Stimulated activated CD8-positive, alpha-beta memory T cell treated with anti-CD3 and anti-CD28 coated beads, Interleukin-15, amount 100 ng/mL, for 48 hours (primary cell): Measurements from ENCODE around the gene IHH.

Source experiments
- DNase-seq, 2 donors: peaks; one replicate each; pipeline ENCODE4 v3.0.0-alpha.2; 2020; ENCODE audit warnings: low read depth in 2 of 2

The IHH gene

DNA sequence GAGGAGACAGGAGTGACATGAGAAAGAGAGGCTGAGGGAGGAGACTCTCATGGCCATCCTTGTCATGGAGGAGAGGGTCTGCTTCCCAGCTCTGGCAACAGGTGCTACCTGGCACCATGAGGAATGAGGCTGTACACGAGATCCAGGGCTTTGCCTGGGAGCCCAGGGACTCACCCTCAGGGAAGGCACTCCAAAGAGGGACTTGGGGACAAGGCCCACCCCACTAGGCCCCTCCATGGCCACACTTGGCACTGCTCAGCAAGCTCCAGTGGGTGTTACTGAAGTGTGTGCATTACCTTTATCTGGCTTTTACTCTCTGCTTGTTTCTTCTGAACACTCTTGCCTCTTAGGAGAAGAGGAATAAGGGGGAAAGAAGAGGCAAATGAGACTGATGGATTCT is 22.1 kb downstream of the IHH start:
- DNase-seq: no peak

DNA sequence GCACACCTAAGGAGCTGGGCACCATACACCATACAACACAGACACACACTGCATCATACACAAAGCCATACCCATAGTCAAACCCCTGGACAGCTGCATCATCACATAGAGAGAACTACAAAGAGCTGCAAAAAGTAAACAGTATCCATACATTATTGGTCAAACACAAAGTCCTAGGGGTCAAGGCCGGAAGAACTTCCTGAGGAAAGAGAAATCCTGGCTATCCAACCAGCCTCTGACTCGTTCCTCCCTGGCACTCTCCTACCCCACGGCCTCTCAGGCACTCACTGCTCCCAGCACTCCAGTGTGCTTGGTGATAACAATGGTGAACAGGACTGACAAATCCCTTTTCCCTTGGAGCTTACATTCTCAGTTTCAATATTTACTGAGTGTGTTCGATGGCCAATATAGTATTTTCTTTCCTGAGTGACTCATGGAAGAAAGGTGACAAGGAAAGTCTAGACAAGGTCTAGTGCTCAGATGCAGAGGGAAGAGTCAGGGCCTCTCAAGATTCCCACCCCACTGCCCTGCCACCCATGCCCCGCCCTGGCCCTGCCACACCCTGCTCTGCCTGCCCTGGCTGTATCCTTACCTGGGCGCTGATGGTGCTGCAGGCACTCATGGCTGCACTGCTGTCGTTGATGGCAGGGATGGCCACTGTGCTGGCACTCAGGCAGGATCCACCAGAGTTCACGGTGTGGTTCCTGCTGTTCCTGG is 22.8 kb downstream of the IHH start:
- DNase-seq: no peak

DNA sequence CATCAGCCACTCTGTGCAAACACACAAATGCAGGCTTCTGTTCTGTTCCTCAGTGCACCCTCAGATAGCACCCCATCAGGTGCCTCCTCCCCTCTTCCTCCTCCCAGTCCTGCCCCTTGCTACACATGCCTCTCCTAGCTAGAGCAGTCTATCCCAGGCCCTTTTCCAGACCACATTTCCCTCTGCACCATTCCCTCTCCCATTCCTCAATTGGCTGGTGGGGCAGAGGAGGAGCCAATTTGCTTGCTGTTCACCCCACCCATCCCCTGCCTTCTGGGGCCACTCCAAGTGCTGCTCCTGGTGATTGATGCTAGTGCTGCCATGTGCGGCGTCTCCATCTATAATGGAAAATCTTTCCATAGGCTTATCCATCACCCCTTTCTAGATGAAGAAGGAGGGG is 24.8 kb downstream of the IHH start:
- no peak for DNase-seq

DNA sequence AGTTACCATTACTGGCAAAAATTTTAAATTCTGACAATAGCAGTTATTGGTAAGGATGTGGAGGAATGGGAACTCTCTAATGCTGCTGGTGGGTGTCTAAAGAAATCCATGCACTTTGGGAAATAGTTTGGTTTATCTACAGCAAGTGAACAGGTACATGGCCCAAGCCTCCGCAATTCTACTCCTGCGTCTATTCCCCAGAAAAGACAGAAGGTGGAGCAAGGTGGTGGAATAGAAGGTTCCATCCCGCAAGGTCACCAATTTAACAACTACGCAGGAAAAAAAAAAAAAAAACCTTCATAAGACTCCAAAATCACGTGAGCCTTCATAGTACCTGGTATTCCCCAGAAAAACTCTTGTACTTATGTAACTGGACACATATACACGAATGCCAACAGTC is 25.9 kb downstream of the IHH start:
- no peak for DNase-seq

DNA sequence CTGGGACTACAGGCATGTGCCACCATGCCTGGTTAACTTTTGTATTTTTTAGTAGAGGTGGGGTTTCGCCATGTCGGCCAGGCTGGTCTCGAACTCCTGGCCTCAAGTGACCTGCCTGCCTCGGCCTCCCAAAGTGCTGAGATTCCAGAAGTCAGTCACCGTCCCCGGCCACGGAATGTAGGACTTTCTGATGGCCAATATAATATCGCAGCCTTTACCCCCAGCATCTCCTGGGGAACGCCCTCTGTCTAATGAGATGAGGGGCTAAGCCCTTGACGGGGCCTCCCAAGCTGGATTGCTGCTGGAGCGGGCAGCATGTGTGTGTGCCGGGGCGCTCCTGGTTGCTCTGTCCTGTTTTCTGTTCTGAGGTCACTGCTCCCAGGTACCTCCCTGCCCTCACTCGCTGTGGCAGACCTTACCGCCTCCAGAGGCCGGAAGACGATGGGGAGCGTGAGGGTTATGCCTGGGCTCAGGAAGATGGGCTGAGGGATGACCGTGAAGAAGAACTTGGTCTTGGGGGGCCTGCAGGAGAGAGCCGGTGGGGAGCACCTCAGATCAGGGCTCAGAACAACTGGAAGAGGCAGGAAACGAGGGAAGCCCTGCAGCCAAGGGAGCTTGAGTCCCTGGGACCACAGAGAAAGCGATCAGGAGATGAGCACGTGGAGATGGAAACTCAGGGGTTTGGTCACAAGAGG is 28.5 kb downstream of the IHH start:
- DNase-seq: no peak

DNA sequence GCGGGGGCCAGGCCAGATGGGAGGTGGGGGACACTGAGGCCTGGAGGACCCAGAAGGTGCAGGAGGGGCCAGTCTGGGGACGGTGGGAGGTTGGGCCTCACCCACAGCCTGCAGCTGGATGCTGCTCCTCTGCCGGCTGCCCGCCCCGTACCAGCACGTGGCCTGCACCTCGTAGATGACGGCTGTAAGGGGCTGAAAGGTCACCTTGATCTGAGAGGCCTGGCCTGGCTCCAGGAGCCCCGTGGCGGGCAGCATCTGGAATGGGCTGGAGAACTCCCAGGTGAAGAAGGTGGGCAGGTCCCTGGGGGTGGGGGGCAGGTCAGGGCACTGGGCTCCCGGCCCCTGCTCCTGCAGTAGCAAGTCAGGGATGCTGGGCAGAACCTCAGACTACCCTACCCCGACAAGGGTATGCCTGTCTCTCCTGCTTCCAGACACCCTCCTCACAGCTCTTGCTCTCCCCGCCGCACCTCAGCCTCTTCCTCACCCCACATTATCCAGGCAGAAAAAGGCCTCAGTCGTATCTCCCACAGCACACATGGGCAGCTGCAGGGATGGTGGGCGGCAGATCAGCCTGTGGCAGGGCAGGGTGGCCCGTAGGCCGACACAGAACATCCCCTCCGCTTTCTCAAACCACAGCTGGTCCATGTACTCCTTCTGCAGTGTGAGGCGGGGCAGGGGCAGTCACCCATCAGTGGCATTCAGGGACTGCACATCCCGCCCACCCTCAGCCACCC is 29.5 kb downstream of the IHH start:
- DNase-seq: no peak

DNA sequence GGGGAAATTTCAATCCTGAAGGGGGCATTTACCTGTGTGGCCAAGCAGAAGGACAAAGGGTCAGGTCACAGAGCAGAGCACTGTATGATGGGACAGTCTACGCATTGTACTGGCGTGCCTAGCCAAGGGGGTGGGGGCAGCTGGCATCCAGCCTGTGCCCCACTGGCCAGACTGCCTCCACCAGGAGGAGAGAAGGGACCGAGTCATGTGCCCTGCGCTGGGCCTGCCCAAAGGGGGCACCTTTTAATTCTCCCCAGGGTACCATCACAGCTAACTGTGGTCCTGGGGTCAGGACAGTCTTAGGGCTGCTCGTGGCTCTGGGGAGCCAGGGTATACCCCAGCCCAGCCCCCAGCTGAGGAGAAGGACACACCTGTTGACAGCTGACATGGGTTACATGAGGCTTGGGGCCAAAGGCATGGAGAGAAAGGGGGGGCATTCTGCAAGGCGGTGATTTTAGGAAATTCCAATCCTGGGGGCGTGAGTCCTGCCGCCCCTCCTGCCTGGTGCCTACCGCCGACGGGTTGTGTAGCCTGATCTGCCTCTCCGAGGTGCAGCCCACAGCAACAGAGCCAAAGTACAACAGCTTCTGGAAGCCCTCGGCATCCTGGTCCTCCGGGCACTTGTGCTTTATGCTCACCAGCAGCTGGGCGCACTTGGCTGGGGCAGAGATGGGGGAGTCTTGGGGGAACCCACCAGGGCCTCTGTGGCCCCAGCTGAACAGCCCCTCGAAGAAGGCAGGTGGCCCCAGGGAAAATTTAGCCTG is 30.4 kb downstream of the IHH start:
- no peak for DNase-seq

DNA sequence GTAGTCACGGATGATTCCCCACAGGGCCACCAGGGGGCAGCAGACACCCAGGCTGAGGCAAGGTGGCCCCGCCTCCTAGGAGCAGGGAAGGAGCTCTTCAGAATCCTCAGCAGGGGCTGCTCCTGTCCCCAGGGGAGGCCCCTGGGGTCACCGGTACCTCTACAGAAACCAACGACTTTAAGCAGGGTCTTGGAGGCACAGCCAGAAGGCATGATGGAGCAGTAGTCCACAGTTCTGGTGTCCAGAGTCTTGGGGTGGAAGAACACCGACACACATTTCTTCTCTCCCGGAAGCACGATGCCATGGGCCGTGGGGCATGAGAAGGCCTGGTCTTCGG is 30.9 kb downstream of the IHH start:
- peak; percentile 47 to 49 for DNase-seq

DNA sequence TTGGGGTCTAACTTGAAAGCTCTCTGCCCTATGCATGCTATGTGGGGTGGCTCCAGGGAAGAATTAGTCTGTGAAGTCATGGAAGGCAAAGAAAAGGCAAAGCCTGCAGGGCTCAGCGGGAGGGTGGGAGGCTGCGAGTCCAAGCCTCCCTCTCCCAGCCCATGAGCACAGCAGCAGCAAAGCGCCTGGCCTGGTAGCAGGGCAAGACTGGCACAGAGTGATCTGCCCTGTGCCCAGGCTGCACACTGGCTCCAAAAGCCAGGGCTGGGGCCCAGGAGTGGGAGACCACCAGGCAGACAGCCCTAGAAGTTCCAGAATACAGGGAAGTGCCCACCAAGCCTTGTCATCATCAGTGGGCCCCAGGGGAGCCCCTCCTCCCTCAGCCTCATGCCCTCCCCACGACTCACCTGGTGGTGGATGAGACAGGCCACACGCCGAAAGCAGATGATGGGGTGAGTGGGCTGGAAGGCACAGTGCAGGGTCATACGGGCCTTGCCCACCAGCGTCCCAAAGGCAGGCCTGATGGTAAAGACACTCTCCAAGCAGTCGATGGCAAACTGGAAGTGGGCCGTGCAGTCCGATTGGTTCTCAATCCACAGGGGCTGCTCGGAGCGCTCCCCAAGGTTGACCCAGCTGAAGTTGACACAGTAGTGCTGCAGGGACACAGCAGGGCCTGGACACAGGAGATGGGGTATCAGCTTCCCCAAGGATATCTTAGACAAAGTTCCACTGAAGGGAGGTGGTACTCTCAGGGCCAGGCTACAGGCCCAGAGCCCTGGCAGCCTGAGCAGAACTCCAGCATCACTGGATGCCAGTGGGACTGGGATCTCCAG is 31.5 kb downstream of the IHH start:
- DNase-seq: no peak

DNA sequence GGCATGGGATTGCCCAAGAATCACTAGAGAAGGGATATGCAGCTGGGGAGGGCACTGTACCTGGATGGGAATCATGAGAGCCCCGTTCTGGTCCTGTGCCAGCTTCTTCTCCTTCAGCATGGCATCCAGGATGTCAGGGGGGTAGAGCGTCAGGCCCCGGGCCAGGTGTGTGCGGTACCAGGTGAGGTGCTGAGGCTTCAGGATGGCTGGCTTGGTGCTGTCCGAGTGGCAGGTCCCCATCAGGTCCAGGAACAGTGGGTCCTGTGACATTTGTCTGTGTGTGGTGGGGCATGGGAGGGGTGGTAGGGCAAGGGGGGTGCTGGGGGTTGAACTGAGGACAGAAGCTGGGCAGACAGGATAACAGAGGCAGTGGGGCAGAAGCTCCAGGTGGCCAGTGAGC is 32.6 kb downstream of the IHH start:
- DNase-seq: no peak

DNA sequence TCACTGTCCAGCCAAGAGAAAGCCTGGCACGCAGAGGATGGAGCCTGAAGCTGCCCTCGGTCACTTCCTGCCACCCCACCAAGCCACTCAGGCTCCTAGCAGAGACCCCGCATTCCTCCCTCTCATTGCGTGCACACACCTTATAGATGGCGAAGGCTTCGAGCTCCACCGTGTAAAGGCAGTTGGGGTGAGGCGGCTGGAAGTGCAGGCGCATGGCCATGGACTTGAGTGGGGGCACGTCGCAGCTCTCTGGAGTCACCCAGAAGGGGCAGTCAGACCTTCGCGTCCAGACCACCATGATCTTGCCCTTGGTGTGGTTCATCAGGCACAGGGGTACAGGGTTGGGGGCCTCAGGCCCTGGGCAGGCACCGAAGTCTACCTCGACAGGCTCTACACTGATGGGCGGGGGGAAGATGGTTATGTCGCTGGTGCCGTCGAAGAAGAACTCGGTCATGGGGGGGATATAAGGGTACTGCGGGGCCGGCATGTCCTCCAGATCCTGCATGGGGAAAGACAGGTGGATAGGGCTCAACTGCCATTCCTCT is 33.1 kb downstream of the IHH start:
- no peak for DNase-seq

DNA sequence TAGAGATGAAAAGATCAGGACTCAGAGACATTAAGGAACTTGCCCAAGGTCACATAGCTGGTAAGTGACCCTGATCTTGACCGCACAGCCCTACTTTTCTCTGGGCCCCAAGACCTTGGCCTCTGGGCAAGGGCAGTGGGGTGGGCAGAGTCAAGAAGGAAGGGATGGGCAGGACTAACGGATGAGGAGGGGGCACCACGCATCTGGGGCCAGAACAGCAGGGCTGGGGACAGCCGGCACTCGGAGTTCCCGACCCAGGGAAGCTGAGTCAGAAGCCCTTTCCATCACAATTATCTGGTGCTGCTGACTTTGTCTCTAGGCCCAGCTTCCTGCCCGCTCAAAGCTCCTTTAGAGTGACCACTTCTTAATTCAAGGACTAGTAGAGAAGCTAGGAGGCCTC is 33.8 kb downstream of the IHH start:
- no peak for DNase-seq

DNA sequence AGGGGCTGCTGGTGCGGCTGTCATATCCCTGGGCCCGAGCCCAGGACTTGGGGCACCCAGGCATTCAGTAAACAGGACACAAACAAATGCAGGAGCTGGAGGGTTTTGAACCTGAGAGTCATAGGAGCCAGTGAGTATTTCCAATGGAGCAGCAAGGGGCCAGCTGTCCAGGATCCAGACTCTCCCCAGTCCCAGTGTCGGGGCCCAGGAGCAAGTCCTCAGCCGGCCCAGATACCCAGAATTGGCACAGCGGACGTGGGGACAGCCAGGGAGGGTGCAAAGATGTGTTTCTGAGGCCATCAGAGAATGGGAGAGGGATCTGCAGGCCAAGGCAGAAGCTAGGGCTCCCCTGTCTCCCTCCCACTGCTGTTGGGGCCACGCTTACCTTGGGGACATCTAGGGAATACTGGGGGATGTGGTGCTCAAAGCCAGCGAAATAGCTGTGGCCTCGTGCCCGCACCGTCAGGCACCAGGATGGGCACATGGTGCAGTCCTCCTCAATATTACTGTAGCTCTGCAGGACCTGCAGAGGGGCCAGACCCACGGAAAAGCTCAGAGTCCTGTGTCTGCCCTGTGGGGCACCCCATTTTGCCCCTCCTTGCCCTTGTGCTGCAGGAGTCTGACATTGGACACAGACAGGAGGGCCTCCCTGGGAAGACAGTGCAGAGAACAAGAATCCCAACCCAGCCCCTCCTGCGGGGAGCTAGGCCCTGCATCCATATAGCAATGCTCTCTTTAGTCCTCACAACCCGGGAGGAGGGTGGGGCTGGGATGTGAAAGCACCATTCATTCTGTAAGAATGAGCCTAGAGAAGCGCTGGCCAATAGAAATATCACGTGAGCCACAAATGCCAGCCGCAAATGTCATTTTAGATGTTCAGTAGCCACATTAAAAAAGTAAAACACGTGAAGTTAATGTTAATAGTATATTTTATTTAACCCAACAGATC is 34.8 kb downstream of the IHH start:
- no peak for DNase-seq

DNA sequence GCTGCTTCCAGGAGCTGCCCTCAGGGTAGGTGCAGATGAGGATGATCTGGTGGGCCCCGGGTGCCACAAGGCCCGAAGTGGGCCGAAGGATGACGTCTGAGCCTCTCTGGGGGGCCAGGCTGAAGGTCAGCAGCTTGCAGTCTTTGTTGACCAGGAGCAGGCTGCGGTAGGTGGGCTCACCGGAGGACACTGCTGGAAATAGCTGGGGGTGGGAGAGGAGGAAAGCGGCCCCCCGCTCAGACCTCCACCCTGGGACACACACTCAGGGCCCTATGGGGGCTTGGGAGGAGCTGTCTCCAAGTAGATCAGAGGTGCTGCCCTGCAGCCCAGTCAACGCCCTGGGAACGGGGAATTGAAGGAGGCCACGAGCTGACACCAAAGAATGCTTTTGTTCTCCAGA is 36.7 kb downstream of the IHH start:
- DNase-seq: no peak

DNA sequence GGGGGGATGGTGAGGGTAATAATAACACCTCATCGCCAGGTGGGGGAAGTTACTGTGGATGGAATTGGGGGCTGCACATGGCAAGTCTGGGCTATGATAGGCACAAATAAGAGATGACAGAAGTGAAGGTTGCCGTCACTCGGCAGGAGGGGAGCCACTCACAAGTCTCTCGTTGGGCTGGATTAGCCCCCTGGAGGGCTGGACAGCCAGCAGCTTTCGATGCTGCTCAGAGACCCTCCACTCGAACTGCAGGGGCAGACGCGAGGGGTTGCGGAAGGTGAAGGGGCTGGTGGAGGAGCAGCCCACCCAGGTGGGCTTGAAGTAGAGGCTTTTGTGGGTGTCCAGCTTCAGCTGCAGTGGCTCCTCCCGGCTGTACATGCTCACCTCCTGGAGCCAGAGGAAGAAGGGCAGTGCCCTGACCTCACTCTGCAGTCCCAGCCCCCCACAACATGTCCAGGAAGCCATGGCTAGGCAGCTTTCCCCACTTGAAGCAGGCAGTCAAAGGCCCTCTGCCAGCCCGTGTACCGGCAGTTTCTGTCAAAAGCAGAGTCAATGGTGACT is 37.6 kb downstream of the IHH start:
- no peak for DNase-seq

DNA sequence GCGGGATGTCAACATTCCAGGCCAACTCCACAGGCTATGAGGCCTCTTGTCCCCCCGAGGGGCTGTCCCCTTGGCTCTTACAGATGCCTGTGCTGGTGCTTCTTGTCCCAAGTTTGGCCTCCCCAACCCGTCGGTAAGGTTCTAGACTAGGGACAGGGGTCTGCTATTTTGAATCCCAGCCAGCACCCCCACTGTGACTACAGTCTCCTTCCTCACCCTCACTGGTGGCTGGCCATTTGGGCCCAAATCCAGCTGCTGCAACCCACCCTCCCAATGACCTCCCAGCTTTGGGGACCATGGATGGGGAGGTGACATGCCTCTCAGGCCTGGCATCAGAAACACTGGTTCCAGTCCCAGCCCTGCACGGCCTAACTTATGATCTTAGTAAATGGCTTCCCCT is 38.1 kb downstream of the IHH start:
- no peak for DNase-seq

DNA sequence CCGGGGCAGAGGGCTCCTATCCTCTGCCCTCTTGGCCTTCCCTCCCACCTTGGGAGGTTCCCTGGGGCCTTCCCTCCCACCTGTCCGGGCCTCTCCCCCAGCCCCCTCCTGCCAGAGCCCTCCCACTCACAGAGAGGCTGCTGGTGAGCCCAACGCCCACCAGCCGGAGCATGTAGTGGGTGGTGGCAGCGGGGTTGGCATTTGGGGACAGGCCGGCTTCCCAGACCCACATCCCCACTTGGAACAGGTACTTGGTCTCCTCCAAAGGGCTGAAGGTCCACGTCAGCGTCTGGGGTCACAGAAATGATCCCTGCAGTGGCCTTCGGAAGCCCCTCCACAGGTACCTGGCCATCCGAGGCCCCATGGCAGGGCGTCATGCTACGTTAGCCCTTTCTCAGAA is 38.7 kb downstream of the IHH start:
- no peak for DNase-seq

DNA sequence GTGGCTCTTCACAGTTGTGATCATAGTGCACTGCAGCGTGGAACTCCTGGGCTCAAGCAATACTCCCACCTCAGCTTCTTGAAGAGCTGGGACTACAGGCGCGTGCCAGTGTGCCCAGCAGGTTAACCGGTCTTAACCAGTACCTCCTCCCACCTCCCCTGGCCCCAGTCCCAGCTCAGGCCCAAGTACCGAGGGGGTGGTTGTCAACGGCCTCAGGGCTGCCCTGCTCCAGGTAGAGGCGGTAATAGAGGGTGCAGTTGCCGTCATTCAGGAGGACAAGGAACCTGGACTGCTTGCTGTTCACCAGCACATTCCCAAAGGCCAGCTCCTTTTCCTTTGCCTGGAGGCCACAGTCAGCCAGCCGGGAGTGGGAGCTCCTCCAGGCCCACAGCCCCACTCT is 39.1 kb downstream of the IHH start:
- DNase-seq: no peak

DNA sequence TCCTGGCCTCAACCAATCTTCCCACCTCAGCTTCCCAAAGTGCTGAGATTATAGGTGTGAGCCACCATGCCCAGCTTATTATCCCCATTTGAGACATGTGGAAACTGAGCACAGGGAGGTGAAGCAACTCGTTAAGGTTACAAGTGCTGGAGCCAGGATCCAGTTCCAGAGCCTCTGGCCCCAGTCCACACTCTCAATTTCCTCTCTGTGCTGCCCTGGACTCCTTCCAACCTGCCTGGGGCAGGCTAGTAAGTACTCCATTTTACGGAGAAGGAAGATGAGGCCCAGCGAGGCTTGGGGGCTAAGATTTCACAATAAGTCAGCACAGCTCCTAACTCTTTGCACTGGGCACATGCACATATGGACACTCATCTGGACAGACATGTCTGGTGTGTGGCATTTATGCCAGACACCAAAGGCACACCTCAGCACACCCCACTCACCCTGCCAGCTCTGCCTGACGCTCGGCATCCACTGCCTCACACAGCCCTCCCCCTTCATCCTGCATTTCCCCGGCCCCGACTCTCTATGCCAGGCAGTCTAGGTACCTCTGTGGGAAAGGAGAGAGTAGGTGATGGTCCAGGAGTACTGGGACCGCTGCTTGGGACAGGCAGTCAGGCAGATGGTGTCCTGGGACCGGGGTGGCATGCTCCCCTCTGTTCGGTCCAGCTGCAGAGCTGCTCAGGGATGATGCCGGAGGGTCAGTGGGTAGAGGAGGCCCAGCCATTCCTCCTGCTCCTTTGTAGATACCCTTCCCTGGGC is 39.9 kb downstream of the IHH start:
- DNase-seq: no peak
